ENCODE measurements around the gene CLTA.
A peak's percentile ranks its signal among the peaks of the same experiment; 100 is the strongest.

The CLTA gene, protein sequence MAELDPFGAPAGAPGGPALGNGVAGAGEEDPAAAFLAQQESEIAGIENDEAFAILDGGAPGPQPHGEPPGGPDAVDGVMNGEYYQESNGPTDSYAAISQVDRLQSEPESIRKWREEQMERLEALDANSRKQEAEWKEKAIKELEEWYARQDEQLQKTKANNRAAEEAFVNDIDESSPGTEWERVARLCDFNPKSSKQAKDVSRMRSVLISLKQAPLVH

DNA sequence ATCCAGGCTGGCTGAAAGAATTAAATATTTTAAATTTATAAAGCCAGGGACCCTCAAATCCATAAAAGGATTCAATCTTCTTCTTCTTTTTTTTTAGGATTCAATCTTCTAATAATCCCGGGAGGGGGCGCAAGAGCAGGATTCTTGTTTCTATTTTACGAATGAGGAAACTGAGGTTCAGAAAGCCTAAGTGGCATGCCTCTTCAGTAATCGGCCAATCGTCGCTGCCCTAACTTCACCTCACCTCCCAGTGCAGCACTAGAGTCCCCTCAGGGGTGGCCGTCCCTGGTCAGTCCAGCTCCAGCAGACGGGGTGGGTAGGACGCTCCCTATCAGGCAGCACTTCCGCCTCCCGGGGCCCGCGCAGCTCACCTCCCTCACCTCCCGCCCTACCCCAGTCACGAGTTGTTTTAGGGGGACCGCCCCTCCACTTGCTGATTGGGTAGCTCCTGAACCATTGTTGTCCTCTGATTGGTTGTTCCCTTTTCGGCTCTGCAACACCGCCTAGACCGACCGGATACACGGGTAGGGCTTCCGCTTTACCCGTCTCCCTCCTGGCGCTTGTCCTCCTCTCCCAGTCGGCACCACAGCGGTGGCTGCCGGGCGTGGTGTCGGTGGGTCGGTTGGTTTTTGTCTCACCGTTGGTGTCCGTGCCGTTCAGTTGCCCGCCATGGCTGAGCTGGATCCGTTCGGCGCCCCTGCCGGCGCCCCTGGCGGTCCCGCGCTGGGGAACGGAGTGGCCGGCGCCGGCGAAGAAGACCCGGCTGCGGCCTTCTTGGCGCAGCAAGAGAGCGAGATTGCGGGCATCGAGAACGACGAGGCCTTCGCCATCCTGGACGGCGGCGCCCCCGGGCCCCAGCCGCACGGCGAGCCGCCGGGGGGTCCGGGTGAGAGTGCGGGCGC, at the start of gene CLTA:
Gene CLTA (plus strand): TSS at position 534 of the 902 bp plus-strand sequence. CDS start 136 bp downstream, at position 670.
- DNase-seq: peak; percentile 94

- DNase-seq: no peak
Observed at GRCh38 chr9:36141288-36141687, 49.4 kb upstream of the CLTA start.

GRCh38 chr9:36141761-36142160, 49.0 kb upstream of the CLTA start:
- DNase-seq: no peak

DNA sequence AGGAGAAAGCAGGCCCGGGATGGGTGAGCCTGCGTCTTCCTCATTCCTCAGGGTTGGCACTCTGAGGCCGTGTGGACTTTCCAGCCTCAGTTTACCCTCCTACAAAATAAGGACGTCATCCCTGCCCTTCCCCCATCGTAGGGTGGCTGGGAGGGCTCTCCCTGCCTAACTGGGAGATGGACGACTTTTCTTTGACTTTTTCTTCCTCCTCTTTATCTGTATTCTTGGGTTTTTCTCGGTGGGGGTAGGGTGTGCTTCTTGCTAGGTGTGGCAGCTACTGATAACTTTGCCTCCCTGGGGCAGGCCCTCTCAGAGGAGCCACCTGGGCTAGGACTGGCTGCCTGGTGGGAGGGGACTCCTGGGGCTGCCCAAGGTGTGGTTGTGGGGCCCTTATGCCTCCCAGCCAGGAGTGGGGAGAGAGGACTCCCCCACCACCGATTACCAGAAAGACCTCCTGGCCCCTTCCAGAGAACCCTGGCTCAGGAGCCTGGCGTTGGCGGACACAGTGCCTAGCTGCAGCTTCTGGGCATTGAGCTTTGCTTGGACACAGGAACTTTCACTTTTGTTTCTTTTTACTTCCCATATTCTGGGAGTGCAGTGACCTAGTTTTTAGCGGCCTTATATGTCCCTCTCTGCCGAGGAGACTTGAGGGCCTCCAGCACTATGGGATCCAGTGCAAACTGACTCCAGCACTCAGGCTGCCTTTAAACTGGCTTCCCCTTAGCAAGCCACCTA, 48.0 kb upstream of the CLTA start:
- no peak for DNase-seq

DNA sequence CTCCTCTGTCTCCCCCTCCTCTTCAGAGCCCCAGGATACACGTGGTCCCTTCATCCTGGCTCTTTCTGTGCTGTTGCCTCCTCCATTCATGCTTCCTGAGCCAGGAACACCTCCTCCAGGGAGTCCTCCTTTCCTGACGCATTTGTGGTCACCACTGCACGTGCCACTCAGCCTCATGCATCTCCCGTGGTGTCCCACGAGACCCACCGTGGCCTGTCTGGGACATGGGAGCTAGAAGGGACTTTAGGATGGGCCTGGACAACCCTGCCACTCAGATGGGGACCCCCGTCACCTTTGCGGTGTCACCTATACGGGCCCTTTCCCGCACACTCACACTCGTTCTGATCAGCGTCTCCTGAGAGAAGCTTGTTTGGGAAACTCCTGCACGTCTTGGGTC, 47.5 kb upstream of the CLTA start:
- no peak for DNase-seq

DNA sequence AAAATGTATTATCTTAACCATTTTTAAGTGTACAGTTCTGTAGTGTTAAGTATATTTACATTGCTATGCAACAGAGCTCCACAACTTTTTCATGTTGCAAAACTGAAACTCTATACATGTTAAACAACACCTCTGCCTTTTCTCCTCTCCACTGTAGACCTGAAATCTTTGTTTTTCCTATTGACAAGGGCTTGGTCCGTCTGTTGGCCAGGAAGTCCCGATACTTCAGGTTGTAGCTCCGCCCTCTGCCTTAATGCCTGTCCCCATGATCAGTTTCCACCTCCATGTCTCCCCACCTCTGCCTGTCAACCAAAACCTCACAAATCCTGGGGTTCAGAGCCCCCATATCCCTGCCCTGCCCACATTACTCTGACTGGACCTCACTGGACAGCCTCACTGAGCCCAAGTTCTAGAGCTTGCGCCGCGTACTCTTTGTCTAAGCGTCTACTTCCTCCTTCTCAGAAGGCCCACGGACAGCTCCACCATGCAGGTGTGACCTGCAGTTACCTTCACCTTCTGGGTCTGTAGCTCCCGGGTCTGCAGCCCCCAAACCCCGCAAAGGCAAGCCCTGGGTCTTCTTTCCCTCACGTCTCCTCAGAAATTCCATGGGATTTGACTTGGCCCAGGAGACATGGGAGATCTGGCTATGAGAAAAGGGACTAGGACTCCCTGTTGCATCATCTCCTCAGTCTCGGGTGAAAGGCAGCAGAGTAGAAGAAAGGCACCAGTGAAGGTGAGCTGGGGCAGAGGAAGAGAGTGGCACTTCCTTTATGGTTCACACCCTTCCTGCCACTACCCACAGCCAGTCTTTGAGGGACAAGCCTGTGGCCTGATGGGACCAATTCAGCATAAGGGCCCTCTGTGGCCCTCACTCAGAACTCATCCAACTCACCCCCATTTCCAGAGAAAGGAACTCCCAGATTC, 46.1 kb upstream of the CLTA start:
- peak; percentile 41 for DNase-seq

GRCh38 chr9:36145970-36146369, 44.8 kb upstream of the CLTA start:
- no peak for DNase-seq

DNA sequence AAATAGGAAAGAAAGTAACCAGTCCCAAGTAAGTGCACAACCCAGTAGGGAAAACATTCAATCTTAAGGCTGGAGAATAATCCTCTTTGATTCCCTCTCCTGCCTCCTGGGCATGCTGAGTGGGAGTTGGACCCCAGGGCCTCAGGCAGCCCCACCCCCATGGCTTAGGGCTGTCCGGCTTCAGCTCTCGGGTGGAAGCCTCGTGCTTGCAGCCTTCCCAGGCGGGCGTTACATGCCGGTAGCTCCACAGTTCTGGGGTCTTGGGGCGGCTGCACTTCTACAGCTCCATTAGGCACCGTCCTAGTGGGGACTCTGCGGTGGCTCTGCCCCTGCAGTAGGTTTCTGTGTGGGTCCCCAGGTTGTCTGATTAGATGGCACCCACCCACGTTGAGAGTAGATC, 44.1 kb upstream of the CLTA start:
- DNase-seq: no peak

- DNase-seq: no peak
Observed at GRCh38 chr9:36147441-36148175, 43.1 kb upstream of the CLTA start.

DNA sequence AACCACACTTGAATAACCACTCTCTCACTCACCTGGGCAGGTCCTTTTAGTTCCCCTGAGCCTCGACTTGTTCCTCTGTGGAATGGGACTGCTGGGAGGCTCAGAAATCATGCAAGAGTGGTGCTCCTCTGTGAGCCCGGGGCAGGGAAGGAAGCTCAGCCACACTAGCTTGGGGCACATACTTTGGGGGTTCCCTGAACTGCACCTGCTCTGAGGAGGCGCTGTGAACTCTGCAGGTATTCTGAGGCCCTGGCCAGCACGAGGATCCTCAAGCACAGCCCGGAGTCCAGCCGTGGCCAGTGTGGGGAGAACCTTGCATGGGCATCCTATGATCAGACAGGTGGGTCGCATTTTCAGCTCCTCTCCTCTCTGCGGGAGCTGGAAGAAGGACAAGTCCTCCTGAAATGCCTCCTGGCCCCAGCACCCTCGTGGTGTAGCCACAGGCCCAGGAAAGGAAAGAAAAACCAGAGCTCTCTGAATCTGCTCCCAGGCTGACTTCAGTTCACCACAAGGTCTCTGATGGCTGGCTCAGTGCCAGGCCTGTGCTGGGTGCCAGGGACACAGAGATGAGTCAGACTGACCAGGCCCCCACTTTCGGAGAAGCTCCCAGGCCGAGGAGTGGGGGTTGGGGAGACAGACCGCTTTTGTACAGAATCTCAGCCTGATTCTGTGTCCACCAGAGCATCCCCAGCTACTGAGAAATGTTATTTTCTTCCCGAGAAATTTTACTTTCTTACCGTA, 42.2 kb upstream of the CLTA start:
- DNase-seq: peak; percentile 78

DNA sequence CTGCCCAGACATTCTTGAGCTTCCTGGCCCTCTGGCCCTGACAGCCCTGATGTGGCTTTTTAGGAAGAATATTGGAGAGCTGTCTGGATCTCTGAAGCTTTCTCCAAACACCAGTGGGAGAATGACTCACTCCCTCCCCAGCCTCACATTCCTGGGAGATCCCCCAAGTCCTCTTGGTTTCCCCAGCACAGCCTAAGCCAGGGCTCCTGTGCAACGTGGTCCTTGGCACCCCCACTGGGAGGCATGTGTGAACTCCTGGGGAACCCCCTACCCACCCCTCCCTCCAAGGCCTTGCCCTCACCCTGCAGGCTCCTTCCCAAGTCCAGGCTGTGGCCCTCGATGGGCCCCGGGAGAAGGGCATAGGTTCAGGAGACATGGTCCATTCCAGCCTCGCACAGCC, 41.5 kb upstream of the CLTA start:
- DNase-seq: no peak

- DNase-seq: no peak
Observed at GRCh38 chr9:36150574-36151315, 40.0 kb upstream of the CLTA start.

GRCh38 chr9:36151316-36152210, 39.2 kb upstream of the CLTA start:
- peak; percentile 89 for DNase-seq

DNA sequence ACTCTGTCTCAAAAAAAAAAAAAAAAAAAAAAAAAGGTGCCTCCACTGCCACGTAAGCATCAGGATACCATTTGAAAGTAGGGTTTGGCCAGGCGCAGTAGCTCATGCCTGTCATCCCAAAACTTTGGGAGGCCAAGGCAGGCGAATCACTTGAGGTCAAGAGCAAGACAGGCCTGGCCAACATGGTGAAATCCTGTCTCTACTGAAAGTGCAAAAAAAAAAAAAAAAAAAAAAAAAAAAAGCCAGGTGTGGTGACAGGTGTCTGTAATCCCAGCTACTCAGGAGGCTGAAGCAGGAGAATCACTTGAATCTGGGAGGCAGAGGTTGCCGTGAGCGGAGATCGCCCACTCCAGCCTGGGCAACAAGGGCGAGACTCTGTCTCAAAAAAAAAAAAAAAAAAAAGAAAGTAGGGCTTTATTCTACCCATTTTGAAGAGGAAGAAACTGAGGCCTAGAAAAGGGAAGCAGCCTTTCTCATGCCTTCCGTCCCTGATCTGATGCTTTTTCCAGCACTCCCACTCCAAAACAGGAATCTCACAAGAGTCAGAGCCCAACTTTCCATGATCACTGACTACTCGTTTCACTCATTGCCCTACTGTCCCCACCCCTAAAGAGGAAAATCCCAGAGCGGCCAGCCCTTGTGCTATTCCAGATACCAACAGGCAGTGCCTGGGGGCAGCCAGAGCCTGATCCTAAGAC, 37.8 kb upstream of the CLTA start:
- no peak for DNase-seq

- DNase-seq: no peak
Observed at GRCh38 chr9:36153746-36154145, 37.0 kb upstream of the CLTA start.

DNA sequence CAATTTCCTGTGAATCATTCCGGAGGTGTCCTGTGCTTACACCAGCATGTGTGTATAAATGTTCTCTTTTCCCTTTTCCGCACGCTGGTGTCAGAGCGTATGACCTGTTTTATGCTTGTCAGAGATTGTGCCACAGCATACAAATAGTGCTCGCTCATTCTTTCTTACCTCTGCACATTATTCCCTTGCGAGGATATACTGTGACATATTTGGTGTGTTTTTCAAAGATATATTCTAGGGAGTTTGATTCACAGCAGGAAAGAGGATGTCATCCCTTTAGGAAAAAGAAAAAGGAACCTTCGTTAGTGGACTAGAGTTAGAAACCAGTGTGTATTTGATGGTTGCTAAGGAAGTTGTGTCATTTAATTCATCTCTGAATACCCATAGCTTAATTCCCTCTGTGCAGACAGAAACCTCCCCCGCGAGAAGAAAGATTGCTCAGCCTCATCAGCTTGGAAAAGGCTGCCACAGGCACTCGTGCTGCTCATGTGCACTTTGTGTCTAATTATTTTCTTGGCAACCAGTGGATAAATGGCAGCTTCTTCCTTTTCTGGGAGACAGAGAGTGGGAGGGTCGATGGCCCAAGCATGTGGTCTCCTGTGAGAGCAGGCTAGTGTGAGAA, 36.3 kb upstream of the CLTA start:
- no peak for DNase-seq

DNA sequence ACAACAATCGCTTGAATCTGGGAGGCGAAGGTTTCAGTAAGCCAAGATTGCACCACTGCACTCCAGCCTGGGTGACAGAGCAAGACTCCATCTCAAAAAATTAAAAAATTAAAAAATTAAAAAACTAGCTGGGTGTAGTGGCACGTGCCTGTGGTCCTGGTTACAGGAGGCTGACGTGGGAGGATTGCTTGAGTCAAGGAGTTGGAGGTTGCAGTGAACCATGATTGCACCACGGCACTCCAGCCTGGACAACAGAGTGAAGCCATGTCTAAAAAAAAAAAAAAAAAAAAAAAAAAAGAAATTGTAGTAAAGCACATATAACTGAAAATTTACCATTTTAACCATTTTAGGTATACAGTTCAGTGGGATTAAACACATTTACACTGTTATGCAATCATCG, 34.6 kb upstream of the CLTA start:
- DNase-seq: no peak

DNA sequence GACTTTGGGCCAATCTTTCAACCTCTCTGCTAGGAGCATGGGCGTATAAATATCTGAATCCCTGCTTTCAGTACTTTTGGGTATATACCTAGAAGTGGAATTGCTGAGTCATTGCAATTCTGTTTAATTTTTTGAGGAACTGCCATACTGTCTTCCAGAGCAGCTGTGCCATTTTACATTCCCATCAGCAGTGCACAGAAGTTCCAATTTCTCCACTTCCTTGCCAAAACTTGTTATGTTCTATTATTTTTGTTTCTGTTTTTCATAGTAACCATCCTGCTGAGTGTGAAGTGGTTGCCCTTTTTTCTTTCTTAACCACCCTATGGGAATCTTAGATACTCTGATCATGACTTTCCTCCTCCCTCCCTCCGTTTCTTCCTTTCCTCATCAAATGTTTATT, 32.6 kb upstream of the CLTA start:
- DNase-seq: no peak
